Left cardiac atrium (tissue), 4 donors: Measurements from ENCODE around the gene ATP1A4. TPM values are rescaled to one million over a fixed set of nuclear protein-coding genes. Genes with fewer than 3 reads are reported as not detected.

Experiments
- ATAC-seq, 2 donors: fragments of 200-7000 bp; cut with Tn5 transposase; one replicate each; pipeline ENCODE4 v1.9.1; 2020; ENCODE audit warnings: mild to moderate bottlenecking in 2 of 2, moderate library complexity in 2 of 2
- DNase-seq: peaks from one replicate; pipeline ENCODE4 v3.0.0-alpha.2; 2020
- intact Hi-C, 2 donors: fragments of 100-400 bp; cut with DNase I; formaldehyde crosslinking; loops; one replicate each; pipeline versions ENCODE4 v1.14.1 to v1.15.1; 2022 to 2023
- total RNA-seq, 2 donors: library from RNA; stranded (reverse); fragmentation: NEBNext Ultra II Directional; extraction: Animal tissue kit (Norgen Biotek cat#: 25700); gene quantifications; one replicate each; pipeline ENCODE4 v1.2.1, GENCODE V29; 2021
- donor health status: DM: no; HTN: yes; CAD: no.
- donor health status: DM: no; HTN: yes; CAD: no; lungs with severe emphysema.
- donor health status: DM: yes; HTN: yes; CAD: no.
- donor health status: Dilated cardiomyopathy.

Gene ATP1A4
- total RNA-seq, 2 donors from 2014 or later = 0.13 TPM; not detected in 1

- intact Hi-C loops = no loop called here
- ATAC-seq (no peak), DNase-seq (no peak)
Measured at GRCh38 chr1:160166166-160166868, 14.9 kb downstream of the ATP1A4 start.

- intact Hi-C loops = no loop called here
- DNase-seq (no peak), ATAC-seq (no peak)
Measured at GRCh38 chr1:160167056-160167455, 15.7 kb downstream of the ATP1A4 start.

GRCh38 chr1:160167580-160167979 lies 16.2 kb downstream of the ATP1A4 start:
- intact Hi-C loops = no loop called here
- no peak for DNase-seq
- ATAC-seq = no peak

GRCh38 chr1:160168016-160168415 lies 16.6 kb downstream of the ATP1A4 start:
- ATAC-seq (no peak), DNase-seq (no peak)
- intact Hi-C loops = no loop called here

- ATAC-seq (no peak), DNase-seq (no peak)
- intact Hi-C loops = no loop called here
Measured at GRCh38 chr1:160168609-160169369, 17.4 kb downstream of the ATP1A4 start.

- no peak for ATAC-seq
- no peak for DNase-seq
- intact Hi-C loops = no loop called here
Measured at GRCh38 chr1:160169553-160170399, 18.4 kb downstream of the ATP1A4 start.

- DNase-seq = no peak
Measured at GRCh38 chr1:160171354-160171753, 20.0 kb downstream of the ATP1A4 start.

GRCh38 chr1:160171980-160172379 lies 20.6 kb downstream of the ATP1A4 start:
- DNase-seq (no peak), ATAC-seq (peak in 1 of 2 donors; percentile 38)
- intact Hi-C loops = no loop called here

More at GRCh38 chr1:160171354-160171753, 20.0 kb downstream of the ATP1A4 start:
- ATAC-seq = no peak
- intact Hi-C loops = no loop called here

GRCh38 chr1:160177231-160177630 lies 25.8 kb downstream of the ATP1A4 start:
- ATAC-seq = peak in 1 of 2 donors; percentile 54

GRCh38 chr1:160177667-160178066 lies 26.3 kb downstream of the ATP1A4 start:
- DNase-seq (no peak), ATAC-seq (peak in 1 of 2 donors; percentile 25)
- intact Hi-C loops = no loop called here

More at GRCh38 chr1:160177231-160177630, 25.8 kb downstream of the ATP1A4 start:
- intact Hi-C loops = no loop called here
- no peak for DNase-seq

GRCh38 chr1:160178731-160179130 lies 27.3 kb downstream of the ATP1A4 start:
- intact Hi-C loops = no loop called here
- ATAC-seq (no peak), DNase-seq (no peak)

GRCh38 chr1:160179336-160179735 lies 27.9 kb downstream of the ATP1A4 start:
- intact Hi-C loops = no loop called here
- ATAC-seq (no peak), DNase-seq (no peak)

GRCh38 chr1:160186246-160186645 lies 34.8 kb downstream of the ATP1A4 start:
- intact Hi-C loops = no loop called here
- no peak for ATAC-seq

GRCh38 chr1:160186729-160187128 lies 35.3 kb downstream of the ATP1A4 start:
- intact Hi-C loops = no loop called here
- no peak for DNase-seq
- ATAC-seq = no peak

More at GRCh38 chr1:160186246-160186645, 34.8 kb downstream of the ATP1A4 start:
- no peak for DNase-seq

- intact Hi-C loops = no loop called here
- DNase-seq (no peak), ATAC-seq (no peak)
Measured at GRCh38 chr1:160187407-160187806, 36.0 kb downstream of the ATP1A4 start.

- intact Hi-C loops = no loop called here
- DNase-seq (no peak), ATAC-seq (no peak)
Measured at GRCh38 chr1:160188341-160188740, 36.9 kb downstream of the ATP1A4 start.

- DNase-seq (peak; percentile 79), ATAC-seq (peak; percentile 56 to 65)
- intact Hi-C loops = loop anchor here (5.0 to 10.0 kb wide), 2 partner anchors 65 to 187 kb away; no protein-coding TSS in a partner anchor
Measured at GRCh38 chr1:160189649-160190625, 38.5 kb downstream of the ATP1A4 start, which contains the start of gene CASQ1. Gene CASQ1, plus strand, starts transcription at chr1:160190575. Its CDS starts 177 bp downstream, at chr1:160190752.

GRCh38 chr1:160191756-160192155 lies 40.4 kb downstream of the ATP1A4 start:
- ATAC-seq (no peak), DNase-seq (no peak)
- intact Hi-C loops = loop anchor here (1.0 to 10.0 kb wide), 6 partner anchors 29 to 186 kb away; no protein-coding TSS in a partner anchor
